UCSD-AML1 (cell line): Measurements from ENCODE around the gene METTL9.
"Not testable (repeated sequence)": the region's sequence is repeated elsewhere in the genome, so short reads cannot be mapped to it uniquely, and the experiment has no call there.

ENCODE experiments used
- DNase-seq: peaks from one replicate; lab custom pipeline; 2025; ENCODE audit not compliant: unreplicated experiment; lab: John Stamatoyannopoulos, UW

The METTL9 gene

DNA sequence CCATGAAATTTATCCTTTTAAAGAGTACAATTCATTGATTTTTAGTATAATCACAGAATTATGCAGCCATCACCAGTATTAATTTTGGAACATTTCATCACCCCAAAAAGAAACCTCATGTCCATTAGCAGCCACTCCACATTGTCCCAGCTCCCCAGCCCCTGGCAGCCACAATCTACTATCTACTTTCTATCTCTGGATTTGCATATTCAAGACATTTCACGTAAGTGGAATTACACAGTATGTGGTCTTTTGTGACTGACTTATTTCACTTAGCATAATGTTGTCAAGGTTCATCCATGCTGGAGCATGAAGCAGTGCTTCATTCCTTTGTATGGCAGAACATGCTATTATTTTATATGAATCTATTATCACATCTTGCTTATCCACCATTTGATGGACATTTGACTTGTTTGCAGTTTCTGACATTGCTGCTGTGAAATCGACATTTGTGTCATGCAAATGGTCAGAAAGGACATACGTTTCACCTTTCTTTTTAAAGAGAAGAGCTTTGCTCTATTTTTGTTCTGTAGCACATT, 10.7 kb downstream of the METTL9 start:
- no peak for DNase-seq

DNA sequence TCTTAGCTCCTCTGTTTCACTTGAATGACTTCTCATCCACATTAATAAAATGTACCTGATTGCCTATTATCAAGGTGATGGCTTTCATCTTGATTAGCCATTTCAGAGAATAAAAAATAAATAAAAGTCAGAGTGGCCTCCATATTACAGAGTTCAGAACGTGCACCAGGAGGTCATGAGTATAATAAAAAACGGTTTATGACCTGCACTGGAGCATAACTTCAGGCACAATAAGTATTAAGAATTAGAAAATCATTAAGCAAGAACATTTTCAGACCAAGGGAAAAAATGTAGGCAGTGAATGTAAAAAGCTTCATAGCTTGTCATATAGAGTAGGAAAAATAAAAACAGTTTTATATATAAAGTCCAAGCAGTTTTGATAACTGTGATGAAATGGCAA, 11.4 kb downstream of the METTL9 start:
- DNase-seq, result no peak

DNA sequence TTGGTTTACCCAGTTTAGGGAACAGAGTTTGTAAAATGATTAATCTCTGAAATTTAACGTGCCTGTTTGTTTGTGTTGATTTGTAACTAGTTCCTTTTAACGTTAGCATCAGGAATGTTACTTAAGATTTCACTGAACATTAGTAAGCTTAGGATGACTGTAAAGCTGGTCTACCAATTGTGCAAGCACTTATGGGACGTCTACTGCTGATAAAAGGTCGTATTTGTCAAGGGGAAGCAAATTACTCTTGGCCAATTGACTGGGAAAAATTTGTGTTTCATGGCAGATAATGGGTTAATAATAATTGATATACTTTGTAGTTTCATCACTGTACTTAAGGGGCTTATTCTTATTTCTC, 11.8 kb downstream of the METTL9 start:
- no peak for DNase-seq

DNA sequence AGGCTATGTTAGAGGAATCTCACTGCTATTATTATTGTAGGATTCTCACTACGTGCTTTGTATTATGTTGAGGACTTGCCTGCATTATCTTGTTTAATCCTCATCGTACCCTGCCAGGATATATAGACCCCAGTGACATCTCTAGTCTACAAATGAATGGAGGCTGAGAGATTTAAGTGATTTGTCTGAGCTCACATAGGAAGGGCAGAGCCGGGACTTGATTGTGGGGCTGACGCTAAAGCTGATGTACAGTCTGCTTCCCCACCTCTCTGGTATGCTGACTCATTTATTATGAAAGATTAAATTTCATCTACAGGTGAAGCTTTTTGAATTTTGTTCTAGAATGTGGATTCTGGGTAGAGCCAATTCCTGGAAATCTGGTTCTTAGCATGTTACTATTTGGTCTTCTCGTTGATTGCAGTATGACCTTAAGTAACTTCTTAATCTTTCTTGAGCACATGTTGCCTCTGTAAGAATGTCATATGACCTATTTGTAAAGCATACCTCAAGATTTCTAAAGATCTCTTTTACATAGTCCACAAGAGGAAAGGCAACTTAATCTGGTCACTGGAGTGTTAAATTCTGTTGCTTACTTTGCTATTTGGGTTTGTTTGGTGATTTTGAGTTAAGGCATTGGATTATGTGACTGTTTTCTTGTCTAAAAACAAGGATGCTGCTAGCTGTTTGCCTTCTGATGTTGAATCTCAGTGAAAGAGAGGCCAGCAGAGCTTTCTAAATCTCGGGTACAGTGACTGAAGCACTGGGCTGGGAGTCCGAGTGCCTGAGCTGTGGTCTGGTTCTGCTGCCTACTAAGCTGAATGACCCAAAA, 12.4 kb downstream of the METTL9 start:
- DNase-seq, result no peak

DNA sequence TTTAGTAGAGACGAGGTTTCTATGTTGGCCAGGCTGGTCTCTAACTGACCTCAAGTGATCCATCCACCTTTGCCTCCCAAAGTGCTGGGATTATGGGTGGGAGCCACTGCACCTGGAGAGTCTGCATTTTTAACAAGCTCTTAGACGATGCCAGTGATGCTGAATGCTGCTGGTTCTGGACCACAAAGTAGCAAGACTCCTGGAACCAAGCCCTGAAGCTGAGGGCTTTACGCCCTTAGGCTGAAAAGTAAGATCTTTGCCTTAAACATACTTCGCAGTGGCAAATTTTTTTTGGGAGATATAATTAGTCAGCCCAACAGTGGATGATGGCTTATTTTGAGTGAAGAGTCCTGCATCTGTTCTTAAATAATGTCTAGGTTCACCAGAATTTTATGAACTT, 14.0 kb downstream of the METTL9 start:
- no peak for DNase-seq

DNA sequence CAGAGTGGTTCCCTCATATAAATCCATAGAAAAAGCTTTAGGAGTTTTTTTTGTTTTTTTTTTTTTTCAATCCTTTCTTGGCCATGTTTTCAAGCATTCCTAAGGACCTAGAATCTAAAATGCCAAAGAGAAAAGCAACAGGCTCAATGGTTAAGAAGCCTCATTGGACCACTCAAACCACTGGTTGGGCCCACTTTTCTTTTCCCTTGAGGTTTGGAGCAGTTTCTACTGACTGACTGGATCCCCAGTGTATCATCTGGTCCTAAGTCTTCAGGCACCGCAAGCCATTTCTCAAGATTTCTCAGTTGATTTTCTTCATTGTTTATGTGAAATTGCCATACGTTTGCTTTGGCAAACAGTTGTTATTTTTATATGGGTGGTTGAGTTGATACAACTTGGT, 14.4 kb downstream of the METTL9 start:
- no peak for DNase-seq

DNA sequence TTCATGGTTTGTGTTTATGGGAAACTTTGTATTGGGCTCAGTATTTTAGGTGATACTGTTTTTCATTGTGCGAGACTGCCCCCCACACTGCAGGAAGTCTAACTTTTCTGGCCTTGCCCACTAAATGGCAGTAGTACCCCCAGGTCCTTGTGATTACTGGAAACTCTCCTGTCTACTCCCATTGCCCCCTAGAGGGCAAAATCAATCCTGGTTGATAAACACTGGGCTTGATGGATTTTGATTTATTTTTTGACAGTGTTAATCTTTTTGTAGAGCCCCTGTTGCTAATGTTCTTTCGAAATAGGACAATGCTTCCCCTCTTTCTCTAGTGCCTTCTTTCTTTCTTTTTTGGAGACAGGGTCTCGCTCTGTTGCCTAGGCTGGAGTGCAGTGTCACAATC, 15.5 kb downstream of the METTL9 start:
- DNase-seq, result no peak

DNA sequence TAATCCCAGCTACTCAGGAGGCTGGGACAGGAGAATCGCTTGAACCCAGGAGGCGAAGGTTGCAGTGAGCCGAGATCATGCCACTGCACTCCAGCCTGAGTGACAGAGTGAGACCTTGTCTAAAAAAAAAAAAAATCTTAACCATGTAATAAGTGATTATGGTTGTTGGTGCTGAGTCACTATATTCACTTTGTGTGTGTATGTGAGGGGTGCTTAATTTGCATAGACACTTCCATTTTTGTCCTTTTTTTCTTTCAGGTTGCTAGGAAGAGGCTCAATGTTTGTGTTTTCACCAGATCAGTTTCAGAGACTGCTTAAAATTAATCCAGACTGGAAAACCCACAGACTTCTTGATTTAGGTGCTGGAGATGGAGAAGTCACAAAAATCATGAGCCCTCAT, 18.2 kb downstream of the METTL9 start:
- DNase-seq, result no peak

DNA sequence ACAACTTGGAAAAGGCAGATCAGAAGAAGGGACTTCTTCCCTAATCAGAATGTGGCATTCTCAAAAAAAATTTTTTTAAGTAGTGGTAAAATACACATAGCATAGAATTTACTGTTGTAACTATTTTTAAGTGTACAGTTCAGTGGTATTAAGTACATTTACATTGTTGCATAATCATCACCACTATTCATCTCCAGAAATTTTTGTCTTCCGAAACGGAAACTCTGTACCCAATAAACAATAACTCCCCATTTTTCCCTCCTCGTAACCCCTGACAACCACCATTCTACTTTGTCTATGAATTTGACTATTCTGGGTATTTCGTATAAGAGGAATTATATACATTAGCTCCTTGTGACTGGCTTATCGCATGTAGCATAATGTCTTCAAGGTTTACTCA, 18.9 kb downstream of the METTL9 start:
- DNase-seq, result no peak

DNA sequence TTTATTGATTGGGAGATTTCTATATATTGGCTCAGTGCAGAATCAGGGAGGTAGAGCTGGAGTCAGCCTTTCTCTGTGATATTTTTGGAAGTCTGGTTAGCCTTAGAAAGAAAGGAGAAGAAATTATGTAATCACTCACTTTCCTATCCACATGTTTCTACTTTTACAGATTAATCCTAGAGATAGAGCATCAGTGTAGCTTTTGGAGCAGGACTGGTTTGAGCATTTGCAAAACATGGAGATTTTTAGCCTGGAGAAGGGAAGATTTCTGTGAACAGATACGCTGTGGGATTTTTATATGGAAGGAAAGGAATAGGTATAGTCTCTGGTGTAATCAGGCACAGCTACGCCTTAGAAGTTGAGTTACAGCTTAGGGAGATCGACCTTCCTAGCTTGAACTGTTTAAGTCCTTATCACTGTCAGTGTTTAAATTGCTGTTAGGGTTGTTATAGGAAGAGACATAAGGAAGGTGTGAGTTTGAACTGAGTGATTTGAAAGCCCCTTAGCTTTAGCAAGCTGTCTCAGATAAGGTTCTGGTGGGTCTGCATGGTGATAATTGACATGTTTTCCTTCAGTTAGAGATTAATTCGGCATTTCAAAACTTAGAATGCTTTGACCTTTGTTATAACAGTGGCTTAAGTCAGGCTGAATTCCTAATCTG, 20.5 kb downstream of the METTL9 start:
- DNase-seq, result no peak

DNA sequence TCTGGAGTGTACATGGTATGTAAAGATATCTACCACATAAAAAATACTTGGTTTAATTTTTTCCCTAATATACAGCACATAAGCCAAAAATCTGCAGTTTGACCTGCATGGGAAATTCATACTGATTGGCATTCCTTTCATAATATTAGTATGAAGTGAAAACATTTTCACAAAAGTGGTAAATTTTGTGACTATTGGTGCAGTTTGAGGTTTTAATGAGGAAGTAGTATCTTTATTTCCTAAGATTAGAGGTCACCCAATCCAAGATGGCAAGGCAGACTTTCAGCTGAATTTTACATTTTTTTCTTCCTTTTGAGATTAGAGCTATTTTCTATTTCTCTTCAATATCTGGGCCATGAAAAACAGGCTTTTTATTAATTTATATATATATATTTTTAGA, 21.2 kb downstream of the METTL9 start:
- DNase-seq, result no peak

DNA sequence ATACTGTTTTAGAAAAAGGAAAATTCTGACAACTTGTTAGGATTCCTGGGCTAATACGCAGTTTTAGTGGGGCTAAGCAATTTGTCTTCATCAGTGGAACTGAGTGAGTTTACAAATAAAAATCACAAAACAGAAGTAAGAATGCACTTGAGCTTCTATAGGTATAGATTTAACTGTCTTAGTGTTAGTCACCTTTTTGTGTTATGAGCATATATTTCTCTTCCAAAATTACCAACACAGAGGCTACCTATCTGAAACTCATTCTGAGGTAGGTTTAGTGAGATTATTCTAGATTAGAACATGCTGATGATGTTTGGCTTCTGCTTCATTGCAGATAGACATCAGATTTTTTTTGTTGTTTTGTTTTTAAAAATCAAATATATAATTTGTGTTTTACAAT, 23.2 kb downstream of the METTL9 start:
- DNase-seq, result no peak

DNA sequence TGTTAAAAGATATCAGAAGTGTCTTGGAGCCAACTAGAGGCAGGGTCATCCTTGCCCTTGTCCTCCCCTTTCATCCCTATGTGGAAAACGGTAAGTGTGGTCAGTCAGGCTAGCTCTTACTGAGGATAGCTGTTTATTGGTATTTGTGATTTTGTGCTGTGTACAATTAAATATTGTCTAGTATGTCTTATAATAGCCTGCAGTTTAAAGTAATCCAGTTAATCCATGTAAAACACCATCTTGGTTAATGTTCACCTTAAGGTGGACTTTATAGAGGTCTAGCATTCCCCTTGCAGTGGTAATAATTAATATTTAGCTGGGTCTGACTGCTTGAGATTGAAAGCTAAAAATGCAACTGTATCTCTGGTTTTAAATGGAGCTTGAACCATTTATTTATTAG, 25.6 kb downstream of the METTL9 start:
- no peak for DNase-seq

DNA sequence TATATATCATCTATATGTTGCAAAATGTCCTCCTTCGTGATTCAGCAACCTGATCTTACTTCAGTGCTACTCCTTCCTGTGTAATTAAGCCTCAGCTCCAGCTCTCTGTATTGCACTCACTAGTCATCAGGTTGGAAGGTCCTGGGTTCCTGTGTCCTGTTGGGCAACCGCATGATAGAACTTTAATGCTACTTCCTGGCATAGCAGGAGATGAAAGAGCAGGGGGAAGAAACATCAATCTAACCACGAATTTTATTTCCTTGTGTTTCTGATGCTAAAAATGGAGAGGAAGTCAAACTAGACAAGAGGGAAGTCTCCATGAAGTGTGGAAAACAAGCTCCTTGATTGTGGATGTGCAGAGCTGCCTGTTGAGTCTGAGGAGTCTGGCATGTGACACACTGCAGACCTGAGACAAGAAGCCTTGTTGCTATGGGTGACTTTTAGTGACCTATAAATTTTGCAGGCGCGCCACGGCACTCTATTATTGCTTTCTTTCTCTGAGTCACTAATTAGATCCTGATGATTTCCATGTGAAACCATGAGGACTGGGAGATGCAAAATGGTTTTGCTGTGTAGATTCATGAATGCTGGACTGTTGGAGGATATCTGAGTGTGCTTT, 27.4 kb downstream of the METTL9 start:
- DNase-seq, result peak; percentile 32

DNA sequence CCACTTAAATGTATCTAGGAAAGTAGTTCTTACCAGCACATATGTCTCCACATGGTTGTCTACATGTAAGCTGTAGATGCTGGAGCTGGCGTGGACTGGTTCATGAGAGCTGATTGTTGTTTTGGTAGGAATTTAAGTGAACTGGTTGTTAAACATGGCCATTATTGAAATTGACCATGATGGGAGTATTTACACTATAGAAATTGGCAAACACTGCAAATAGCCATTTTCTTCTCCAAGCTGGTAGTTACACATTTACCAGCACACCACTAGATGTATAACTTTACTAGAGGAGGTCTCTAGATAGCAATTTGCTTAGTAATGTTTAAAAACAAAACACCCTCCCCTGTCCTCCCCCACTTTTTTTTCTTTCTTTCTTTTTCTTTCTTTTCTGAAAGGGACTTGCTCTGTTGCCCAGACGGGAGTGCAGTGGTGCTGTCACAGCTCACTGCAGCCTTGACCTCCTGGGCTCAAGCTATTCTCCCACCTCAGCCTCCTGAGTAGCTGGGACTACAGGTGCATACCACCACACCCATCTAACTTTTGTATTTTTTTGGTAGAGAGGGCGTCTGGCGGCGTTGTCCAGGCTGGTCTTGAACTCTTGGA, 28.8 kb downstream of the METTL9 start:
- DNase-seq, result no peak

DNA sequence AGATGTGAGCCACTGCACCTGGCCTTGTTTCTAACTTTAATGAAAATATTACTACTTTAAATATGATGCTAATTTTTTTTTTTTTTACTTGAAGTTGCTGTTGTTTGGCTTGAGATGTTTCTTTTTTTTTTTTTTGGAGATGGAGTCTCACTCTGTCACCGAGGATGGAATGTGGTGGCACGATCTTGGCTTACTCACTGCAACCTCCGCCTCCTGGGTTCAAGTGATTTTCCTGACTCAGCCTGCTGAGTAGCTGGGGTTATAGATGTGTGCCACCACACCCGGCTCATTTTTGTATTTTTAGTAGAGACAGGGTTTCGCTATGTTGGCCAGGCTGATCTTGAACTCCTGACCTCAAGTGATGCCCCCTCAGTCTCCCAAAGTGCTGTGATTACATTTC, 29.4 kb downstream of the METTL9 start:
- DNase-seq, result no peak

DNA sequence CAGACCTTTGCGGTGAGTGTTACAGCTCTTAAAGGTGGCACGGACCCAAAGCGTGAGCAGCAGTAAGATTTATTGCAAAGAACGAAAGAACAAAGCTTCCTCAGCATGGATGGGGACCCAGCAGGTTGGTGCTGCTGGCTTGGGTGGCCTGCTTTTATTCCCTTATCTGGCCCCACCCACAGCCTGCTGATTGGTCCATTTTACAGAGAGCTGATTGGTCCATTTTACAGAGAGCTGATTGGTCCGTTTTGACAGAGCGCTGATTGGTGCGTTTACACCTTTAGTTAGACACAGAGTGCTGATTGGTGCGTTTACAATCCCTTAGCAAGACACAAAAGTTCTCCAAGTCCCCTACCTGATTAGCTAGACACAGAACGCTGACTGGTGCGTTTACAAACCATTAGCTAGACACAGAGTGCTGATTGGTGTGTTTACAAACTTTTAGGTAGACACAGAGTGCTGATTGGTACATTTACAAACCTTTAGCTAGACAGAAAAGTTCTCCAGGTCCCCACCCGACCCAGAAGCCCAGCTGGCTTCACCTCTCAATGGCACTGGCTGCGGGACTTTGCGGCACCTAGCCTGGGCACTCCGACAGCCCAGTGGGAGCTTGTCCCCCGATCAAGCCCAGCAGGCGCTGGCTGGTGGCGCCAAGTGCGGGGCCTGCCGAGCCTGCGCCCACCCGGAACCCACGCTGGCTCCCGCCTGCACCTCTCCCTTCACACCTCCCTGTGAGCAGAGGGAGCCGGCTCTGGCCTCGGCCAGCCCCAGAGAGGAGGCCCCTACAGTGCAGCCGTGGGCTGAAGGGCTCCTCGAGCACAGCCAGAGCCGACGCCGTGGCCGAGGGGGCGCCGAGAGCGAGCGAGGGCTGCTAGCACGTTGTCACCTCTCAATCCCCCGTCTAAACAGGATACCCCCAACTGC, 30.5 kb downstream of the METTL9 start:
- DNase-seq, result not testable (repeated sequence)

DNA sequence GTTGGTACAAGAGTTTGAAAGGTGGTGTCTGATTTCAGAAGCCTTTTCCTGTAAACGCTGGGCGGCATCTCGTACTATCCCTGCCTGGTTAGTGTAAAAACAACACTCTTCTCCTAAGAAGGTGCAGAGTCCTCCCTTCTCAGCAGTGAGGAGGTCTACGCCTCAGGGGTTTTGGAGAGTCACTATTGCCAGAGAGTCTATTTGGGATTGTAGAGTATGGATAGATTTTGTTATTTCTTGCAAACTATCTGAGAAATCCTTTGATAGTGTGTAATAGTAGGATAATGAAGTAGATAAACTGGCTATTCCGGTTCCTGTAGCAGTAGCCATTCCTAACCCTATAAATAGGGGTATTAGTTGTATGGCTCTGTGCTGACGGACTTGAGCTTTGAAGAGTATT, 31.5 kb downstream of the METTL9 start:
- not testable (repeated sequence) for DNase-seq

DNA sequence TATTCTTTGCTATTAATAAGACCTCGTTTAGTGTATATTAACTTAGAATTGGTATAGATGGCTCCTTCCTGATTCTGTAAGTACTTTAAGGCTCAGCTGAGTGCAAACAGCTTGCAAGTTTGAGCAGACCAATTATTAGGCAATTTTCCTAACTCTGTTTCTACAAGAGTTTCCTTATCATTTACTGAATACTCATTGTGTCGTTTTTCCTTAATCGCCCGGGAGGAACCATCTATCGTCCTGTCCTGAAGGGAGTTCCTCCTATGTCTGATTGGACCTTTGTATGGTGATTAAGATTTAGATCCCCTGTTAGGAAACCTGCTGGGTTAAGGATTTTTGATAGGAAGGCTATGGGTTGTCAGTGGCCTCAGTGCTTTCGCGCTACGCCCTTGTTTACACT, 32.0 kb downstream of the METTL9 start:
- not testable (repeated sequence) for DNase-seq

DNA sequence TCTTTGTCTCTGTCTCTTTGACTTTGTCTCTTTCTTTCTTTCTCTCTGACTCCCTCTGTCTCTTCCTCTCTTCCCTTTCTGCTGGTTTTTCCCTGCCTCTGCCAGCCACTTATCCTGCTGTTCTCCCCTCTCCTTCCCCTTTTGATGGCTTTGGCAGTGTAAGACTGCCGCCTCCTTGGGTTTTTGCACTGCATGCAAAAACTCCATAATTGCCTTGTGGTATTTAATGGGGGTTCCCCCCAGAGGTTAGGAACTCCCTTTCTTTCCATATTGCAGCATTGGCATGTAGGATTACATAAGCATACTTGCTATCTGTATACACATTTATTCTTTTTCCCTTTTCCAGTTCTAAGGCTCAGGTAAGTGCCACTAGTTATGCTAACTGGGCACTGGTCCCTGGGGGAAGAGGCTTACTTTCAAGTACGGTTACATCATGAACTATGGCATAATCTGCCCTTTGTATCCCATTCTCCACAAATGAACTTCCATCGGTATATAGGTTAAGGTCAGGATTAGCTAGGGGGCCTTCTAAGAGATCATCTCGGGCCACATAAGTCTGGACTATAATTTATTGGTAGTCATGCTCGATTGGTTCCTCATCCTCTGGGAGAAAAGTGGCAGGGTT, 32.7 kb downstream of the METTL9 start:
- DNase-seq, result not testable (repeated sequence)
